CD4-positive, alpha-beta T cell treated with Interleukin-2 at 100 ng/mL for 4 hours (primary cell): Measurements from ENCODE around the gene UACA.
A peak's percentile ranks its signal among the peaks of the same experiment; 100 is the strongest.
"Not testable (repeated sequence)": the region's sequence is repeated elsewhere in the genome, so short reads cannot be mapped to it uniquely, and the experiment has no call there.

Experiments used
- DNase-seq: peaks from one replicate; pipeline ENCODE4 v3.0.0-alpha.2; 2020; ENCODE audit warnings: low spot score

UACA gene, protein sequence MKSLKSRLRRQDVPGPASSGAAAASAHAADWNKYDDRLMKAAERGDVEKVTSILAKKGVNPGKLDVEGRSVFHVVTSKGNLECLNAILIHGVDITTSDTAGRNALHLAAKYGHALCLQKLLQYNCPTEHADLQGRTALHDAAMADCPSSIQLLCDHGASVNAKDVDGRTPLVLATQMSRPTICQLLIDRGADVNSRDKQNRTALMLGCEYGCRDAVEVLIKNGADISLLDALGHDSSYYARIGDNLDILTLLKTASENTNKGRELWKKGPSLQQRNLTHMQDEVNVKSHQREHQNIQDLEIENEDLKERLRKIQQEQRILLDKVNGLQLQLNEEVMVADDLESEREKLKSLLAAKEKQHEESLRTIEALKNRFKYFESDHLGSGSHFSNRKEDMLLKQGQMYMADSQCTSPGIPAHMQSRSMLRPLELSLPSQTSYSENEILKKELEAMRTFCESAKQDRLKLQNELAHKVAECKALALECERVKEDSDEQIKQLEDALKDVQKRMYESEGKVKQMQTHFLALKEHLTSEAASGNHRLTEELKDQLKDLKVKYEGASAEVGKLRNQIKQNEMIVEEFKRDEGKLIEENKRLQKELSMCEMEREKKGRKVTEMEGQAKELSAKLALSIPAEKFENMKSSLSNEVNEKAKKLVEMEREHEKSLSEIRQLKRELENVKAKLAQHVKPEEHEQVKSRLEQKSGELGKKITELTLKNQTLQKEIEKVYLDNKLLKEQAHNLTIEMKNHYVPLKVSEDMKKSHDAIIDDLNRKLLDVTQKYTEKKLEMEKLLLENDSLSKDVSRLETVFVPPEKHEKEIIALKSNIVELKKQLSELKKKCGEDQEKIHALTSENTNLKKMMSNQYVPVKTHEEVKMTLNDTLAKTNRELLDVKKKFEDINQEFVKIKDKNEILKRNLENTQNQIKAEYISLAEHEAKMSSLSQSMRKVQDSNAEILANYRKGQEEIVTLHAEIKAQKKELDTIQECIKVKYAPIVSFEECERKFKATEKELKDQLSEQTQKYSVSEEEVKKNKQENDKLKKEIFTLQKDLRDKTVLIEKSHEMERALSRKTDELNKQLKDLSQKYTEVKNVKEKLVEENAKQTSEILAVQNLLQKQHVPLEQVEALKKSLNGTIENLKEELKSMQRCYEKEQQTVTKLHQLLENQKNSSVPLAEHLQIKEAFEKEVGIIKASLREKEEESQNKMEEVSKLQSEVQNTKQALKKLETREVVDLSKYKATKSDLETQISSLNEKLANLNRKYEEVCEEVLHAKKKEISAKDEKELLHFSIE (N-terminal part only)

DNA sequence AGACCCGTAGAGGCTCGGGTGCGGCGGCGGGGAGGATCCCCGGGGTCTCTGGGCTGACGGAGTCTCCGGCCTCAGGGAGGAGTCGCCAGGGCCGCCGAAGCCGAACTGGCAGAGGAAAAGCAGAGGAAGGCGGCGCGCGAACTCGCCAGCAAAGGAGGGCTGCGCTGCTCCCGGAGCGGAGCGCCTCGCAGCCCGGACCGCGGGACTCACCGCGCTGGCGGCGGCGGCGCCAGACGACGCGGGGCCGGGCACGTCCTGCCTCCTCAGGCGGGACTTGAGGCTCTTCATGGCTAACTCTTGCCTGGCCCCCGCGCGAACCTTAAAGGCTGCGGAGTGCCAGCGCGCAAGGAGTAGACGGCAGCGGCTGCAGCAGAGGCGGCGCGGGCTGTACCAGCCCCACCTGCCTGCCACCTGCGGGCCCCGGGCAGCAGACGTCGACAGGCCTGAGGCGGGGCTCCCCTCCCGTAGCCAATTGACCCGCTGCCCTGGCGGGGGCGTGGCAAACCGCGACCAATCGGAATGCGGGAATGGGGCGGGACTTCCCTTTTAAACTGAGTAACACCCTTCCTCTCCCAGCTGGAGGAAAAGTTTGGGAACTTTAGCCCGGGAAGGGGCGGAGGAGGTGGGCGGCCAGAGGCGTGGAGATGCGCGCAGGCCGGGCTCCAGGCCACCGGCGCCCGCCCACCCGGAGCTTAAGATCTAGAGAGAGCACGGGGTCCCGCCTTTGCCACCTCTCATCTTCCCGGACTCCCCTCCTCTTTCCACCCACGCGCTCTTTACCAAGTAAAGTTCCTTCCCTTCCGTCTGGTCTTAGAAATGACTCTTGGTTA, at the start of gene UACA:
Gene UACA, minus strand, starts transcription at position 439 of the 830 bp plus-strand sequence. Its CDS starts 151 bp downstream, at position 288.
- DNase-seq, result peak; percentile 57

DNA sequence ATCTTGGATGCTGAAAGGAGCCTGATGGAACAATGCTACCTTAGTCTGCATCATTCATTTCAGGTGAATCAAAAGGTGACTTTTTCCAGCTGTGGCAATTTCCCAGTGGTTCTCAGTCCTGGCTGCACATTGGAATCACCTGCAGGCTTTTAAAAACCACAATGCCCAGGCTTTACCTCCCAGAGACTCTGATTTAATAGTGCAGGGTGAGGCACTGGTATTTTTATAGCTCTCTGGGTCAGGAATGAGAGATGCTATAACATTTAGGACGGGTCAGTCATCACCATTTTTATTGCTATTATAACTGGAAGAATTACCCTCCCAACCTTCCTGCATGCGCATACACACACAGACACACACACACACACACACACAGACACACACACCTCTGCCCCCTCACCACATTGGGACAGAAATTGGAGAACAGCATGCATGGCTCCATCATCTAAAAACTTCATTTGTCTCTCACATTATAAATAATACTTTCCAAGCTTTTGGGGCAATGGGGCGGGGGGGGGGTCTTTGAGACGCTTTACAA, 49.5 kb upstream of the UACA start:
- DNase-seq, result no peak

DNA sequence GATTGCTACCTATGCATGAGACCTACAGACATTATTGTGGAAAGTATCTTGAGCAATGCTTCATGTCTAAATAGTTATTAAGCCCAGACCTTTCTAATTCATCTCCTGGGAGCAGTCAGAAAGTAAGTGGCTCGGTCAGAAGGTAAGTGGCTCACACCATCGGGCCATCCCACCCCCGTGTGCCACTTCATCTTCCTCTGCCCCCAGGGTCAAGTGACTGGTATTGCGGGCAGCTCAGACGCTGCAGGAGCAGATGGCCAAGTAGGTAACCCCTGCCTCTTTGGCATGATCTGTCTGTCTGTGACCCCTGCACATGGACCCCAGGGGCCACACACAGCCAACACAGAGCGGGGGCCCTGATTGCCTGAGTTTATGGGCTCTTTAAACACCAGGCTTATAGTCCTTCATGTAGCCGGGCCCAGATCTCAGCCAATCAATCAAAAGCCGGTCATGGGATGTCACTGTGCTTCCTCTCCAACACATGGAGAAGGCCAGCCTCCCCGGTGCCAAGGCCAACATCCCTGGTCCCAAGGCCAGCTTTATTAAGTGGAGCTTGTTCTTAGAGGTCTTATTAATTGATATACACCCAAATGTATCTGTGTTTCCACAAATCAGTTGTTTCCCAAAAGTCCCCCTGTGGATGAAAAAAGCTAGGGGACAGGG, 47.7 kb upstream of the UACA start:
- no peak for DNase-seq

DNA sequence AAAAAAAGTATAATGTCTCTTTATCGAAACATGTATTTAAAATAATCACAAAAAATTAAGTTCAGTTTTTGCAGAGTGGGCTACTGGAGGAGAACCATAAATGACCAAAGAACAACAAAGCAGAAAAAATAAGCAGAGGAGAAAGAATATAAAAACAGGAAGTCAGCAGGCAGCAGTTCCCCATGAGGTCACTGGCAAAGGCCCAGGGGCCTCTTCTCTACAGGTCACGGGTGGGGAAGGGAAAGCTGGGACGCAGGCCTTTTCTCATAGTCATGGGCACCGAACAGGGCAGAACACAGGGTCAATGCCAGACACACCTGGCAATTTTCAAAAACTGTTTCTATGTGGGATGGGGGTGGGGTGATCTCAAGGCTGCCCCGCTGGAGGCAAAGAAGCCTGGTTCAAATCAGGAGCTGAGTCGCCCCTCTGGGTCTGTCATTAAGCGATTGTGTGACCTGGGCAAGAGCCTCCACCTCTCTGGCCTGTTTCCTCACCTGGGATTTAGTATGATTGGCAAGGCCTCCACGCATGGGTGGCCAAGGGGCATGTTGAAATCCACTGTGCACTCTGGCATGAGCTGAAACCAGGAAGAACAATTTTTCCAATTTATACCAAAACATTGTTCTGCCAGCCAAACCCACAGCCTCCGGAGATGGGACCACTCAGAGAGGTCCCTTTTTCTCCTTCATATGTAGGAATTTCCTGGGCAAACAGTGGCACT, 43.8 kb upstream of the UACA start:
- DNase-seq, result no peak

DNA sequence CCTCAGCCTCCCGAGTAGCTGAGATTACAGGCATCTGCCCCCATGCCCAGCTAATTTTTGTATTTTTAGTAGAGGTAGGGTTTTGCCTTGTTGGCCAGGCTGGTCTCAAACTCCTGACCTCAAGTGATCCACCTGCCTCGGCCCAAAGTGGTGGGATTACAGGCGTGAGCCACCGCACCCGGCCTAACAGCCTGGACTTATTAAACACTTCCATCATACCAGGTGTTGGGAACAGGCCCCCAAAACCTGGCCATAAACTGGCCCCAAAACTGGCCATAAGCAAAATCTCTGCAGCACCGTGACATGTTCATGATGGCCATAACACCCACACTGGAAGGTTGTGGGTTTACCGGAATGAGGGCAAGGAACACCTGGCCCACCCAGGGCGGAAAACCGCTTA, 41.0 kb upstream of the UACA start:
- not testable (repeated sequence) for DNase-seq

DNA sequence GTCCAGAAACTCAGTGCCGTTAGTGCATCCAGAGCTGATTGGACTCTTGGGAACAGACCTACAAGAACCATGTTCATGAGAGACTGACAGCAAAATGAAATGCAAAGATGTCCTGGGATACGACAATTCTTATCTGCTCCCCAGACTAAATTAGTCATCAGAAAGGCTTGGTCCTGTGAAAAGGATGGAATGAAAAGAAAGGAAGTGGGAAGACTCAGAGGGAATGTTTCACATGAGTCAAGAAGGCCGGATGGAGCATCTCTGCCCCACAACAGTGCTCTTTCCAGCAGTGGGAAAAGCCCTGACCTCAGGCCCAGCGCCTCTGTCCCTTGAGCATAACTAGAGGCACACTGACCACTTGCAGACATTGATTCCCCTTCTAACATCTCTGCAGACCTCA, 39.3 kb upstream of the UACA start:
- no peak for DNase-seq

DNA sequence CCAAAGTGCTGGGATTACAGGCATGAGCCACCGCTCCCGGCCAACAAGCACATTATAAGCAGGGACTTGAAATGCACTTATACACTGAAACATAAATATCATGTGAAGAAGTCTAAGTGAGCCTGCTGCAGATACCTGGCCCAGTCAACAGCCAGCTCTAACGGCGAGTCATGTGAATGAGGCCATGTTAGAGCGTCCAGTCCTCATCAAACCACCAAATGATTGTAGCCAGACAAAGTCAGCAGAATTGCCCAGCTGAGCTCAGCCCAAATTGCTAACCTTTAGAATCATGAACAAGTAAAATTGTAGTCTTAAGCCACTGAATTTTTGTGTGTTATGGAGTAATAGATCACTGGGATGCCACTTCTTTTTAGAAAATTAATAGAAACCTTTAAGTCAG, 37.8 kb upstream of the UACA start:
- no peak for DNase-seq

DNA sequence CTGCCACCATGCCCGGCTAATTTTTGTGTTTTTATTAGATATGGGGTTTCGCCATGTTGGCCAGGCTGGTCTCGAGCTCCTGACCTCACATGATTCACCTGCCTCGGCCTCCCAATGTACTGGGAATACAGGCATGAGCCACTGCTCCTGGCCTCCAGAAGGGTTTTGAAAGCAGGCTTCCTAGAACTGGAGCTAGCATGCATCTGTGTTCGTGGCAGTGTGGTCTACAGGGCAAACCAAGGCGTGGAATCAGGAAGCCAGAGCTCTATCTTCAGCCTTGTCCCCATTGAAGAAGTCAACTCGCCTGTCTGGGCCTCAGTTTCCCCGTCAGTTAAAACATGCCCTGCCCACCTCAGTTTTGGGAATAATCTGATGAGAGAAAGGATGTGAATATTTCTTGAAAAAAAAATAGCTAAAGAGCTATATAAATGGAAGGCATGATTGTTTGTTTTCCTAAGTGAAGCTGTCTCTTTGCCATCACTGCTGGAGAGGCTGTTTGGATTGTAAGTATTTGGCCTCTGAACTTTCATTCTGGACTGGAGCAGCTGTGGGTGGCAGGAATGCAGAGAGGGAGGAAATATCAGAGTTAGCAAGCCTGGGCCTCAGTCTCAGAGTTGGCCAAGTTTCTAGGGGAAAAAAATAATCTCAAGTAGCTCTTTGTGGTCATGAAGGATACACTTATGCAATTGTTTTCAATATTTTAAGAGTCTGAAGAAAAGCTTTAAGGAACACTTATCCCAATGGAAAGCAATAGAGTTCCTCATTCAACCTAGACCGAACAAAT, 36.5 kb upstream of the UACA start:
- no peak for DNase-seq

DNA sequence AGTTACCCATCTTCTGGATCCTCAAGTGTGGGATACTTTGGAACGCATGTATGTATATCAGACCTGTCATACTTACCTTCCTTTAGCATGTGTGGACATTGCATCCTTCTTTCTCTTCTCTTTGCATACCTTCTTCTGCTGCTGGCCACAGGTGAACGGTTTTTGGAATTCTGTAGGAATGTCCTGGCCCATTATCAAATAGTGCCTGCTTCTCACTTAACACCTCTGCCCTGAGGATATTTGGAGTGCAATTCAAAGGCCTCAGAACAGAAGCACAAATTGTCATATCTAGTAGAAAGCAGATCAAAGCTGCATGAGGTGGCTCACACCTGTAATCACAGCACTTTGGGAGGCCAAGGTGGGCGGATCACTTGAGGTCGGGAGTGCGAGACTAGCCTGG, 34.1 kb upstream of the UACA start:
- DNase-seq, result no peak

DNA sequence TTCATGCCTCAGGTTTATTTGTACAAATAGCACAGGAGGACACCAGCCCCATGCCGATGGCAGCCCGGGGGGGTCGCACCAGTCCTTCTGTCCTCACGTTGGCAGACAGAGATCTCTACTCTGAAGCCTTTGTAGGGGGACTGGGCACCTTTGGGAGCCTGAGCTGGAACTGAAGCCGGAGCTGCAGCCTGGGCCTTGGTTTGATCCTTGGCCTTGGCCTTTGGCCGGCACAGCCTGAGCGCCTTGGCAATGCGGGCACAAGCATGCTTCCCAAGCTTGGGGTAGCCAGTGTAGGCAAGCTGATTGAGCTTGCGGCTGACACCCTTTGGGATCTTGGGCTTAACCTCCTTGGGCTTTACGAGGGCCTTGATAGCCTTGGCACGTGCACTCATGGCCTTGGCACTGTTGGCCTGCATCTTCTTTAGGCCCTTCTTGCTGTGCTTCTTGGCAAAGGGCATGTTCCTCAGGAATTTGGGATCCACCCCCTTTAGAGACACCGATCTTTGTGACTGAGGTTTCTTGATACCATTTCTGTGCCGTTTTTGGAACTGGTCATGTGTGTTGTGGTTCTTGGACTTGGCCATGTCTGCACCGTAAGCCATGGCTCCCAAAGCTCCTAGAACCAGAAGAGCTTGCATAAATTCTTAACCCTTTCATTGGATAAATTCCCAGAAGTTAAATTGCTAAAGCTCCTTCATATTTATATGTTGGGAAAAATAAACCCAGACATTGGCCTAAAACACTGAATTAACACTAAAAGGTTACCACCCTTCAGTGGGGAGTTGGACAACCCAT, 33.4 kb upstream of the UACA start:
- DNase-seq, result no peak

DNA sequence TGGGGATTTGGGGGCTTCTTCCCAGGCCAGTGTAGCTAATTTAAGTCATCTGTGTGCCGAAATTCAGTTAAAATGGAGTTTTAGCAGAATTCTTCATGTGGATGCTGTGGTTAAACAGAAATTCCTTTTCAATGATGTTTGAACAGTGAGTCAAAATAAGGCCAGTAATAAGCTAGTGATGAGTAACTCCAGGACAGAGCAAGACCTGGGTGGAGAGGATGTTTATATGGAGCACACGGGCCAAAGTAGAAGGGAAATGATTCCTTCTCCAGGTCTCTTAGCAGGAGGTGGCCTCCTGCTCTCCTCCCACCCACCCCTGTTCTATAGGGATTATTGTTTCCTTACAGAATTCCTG, 31.9 kb upstream of the UACA start:
- no peak for DNase-seq

DNA sequence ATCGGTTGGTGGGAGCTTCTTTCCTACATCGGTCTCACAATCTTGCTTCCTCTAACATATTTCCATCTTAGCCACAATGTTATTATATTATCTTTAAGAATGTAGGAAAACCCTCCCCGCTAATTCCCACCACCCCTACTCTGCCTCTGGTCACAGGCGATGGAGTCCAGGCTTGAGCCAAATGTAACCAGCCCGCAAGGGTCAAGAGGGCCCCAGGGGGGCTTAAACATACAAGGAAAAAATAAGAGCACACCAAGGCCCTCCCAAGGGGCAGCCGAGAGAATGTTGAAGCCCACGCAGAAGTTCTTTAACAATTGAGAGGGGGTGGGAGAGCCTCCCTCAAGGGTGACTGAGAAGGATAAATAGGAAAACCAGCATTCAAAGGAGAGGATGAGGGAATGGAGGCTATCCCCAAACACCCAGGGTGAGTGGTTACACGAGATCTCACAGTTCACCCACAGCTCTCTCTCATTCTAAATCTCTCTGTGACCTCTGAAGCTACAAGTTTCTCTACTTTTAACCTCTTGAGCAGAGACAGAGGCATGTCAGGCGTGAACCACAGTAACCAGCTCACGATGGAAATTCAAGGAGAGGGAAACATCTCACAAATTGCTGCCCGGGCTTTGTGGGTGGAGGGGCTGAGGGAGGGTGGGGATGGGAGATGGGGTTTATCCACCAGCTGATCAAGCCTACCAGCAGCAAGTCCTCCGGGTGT, 31.4 kb upstream of the UACA start:
- DNase-seq, result no peak

DNA sequence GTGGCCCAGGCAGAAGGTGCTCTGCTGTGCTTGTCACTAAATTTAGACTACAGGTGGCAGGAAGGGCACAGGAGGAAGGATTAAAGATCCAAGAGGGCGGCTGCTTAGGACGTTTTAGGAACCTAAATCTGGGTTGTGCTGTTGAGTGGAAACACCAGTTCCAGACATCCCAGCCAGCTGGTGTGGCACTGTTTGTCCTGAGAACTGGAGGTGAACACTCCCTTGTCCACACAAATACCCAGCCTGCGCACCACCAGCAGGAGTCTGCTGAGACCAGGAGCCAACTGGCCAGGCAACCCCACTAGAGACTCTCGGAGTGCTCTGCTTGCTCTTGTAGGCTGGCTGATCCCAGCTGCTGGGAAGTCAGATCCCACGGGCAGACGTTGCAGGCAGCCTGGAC, 30.3 kb upstream of the UACA start:
- DNase-seq, result no peak

DNA sequence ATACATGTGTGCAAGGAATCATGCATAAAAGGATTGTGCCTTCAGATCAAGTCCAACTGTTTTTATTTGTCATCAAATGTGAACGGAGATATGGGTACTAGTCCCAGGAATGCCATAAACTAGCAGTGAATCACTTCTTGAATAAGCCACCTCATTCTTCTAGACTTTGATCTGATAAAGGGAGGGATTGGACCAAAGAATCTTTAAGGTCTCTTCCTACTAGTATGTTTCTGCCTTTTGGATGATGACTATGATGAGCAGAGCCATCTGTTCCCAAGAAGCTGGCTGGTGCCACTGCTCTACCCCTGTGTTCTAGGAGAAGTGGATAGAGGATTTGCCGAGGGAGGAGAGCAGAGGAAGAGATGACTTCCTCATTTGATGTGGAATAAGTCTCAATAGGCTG, 28.8 kb upstream of the UACA start:
- DNase-seq, result no peak

DNA sequence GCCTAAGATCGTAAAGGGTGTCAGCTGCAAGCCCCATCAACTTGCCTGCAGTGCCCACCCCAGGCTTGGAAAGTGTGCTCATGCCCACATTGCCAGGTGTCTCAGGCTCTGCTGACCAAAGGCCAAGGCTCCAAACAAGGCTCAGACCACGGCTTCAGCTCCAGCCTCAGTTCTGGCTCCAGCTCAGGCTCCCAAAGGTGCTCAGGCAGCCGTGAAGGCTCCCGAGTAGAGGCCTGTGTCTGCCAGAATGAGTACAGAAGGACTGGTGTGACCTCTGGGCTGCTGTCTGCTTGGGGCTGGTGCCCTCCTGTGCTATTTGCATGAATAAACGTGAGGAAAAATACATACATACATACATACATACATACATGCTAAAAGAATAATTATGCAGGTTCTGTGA, 27.9 kb upstream of the UACA start:
- no peak for DNase-seq

DNA sequence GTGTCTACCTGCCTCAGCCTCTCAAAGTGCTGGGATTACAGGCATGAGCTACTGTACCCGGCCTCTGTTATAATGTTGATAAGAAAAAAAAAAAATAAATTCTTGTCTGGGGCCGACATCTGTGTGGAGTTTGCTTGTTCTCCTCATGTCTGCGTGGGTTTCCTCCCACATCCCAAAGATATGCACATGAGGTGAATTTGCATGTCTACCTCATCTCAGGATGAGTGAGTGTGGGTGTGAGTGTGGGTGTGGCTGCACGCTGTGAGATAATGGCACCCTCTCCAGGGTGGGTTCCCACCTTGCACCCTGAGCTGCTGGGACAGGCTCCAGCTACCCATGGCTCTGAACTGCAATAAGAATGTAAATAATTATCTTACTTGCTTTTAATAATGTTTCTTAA, 25.9 kb upstream of the UACA start:
- DNase-seq, result no peak

DNA sequence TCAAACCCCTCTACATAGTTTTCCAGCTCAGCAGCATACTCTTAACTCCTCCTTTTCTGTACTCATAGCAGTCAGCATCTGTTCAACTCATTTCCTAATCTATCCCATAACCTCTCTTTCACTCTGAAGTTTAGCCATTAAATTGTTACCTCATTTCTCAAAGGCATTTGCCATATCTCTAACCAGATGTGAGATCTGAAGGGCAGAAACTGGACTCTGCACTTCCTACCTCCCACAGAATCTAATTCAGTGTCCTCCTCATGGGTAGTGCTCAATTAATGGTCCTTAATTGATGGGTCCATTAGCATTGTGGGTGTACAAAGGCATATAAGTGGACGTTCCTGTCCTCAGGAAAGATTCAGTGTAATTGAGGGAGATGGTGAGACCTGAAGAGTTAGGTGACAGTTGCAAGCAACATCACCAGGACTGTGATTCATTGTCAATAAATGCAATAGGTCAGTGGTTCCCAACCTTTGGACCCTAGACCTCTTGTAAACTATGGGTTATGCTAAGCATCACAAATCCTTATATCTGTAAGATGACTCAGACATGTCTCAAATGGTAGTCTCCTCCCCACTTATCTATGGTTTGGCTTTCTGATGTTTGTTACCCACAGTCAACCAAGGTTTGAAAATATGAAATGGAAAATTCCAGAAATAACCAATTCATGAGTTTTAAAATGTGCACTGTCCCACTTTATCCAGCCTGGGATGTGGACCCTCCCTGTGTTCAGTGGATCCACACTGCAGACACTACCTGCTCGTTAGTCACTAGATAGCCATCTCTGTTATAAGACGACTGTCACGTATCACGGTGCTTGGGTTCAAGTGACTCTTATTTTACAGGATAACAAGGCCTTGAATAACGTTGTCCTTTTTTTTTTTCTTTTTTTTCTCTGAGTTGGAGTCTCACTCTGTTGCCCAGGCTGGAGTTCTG, 25.0 kb upstream of the UACA start:
- no peak for DNase-seq
